Measurements from ENCODE around the gene COL27A1.
A peak's percentile ranks its signal among the peaks of the same experiment; 100 is the strongest.

COL27A1 gene

DNA sequence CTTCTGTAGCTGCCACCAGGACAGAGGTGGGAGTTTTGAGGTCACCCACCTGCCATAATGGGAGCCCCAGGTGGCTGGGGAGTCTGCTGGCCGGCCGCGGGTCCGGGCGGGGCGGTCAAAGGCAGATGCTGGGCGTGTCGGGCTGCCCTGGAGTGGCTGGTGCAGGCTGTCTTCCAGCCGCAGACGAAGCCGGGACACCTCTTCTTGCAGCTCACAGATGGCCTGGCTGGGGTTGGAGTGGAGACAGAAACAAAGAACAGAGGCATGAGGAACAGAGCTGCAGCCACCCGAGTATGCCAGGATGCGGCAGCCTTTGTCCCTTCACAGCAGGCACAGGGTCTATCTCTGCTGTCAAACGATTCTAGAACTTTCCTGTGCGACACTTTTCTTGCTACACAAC lies 192.3 kb downstream of the COL27A1 start:
- no peak for DNase-seq

- DNase-seq: no peak
These were observed 193.0 kb downstream of the COL27A1 start for GRCh38 chr9:114348261-114348905.

DNA sequence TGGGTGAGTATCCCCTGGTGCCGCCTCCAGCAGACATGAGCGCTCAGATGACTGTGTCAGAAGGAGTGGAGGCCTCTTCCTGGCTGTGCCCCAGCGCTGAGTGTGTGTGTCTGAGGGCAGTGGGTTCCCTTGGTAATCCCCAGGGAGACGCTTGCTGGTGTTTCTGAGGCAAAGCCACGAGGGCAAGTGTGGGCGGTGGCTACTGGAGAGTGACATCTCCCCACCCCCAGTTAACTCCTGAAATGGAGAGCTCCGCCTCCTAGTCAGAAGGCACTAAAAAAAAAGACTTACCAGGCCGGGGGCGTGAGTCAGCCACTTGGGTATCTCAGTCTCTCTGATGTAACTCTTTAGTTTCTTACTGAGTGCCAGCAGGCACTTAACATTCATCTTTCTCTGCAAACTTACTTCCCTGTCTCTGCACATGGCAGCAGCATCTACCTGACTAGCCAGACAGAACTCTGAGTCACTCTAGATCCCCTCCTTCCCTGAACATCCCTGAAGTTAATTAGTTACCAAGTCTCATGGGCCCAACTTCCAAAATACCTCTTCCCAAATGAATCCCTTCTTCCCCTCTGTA lies 193.7 kb downstream of the COL27A1 start:
- peak; percentile 93 to 94 for DNase-seq

DNA sequence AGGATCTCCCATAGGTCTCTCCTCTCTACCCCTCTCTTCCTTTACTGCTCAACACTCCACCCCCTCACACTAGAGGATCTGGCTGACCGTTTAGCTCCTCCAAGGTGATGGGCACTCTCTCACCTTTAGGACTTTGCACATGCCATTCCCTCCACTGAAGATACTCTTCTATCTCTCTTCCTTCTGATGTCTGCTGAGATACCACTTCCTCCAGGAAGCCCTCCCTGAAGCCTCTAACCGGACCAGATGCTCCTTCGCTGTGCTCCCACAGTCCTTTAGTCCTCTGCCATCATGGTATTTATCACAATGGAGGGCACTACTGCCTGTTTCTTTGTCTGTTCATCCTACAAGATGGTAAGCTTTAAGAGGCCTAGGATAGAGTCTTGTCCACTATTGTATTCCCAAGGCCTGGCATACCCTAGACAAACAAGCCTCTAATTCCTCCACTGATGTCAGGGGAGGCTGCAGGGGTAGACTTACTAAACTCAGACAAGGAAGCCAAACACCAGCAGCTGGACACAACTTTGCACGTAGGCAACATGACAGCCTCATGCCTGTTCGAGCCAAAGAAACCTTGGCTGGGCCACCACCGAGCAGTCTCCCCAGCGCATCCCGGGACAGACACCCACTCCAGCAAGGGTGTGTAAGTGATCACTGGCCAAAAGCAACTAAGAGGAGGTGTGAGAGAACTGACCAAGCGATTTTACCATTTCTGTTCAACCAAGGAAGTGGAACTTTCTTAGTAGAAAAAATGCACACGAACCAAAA lies 194.6 kb downstream of the COL27A1 start:
- no peak for DNase-seq

DNA sequence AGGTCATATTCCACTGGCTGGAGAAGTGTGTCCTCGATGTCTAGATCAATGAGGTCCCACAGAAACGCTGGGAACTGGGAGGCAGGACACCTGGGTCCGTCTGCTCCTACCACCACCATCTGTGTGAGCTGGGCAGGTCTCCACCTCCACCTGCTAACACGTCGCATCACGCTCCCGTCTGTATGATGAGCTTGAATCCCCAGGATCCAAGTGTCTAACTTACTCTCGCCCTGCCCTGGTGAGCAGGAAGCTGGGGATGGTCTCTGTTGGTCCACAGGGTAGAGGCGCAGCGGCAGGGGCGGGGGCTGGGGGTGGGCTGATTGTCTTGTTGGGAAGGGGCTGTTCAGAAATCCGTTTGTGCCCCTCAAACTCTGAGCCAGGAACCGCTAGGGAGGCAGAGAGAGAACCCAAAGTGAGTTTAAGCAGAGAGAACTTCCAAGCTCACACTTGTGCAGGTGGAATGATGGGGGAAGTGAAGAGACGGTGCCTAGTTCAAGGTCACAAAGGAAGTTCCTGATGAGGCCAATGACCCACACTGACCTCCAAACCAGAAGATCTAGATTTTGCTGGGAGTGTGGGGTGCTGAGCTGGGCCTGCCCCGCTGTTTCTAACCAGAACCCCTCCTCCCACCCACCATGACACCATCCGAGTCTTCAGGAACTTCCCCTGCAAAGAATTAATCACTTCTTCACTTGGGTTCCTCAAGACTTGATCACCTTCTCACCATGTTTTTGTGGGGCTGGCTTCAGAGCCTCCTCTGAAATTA lies 195.5 kb downstream of the COL27A1 start:
- DNase-seq: no peak

DNA sequence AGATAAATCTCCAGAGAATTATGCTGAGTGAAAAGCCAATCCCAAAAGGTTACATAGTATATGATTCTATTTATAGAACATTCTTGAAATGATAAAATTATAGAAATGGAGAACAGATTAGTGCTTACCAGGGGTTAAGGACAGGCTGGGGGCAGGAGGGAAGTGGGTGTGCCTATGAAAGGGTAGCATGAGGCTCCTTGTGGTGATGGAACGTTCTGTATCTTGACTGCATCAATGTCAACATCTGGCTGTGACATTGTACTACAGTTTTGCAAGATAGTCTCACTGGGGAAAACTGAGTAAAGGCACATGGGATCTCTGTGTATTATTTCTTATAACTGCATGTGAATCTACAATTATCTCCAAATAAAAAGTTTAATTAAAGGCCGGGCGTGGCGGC lies 196.6 kb downstream of the COL27A1 start:
- no peak for DNase-seq

- no peak for DNase-seq
These were observed 200.5 kb downstream of the COL27A1 start for GRCh38 chr9:114355821-114356220.

GRCh38 chr9:114356792-114357191 lies 201.5 kb downstream of the COL27A1 start:
- no peak for DNase-seq

- DNase-seq: no peak
These were observed 202.0 kb downstream of the COL27A1 start for GRCh38 chr9:114357360-114357759.

GRCh38 chr9:114357911-114358328 lies 202.6 kb downstream of the COL27A1 start:
- DNase-seq: no peak

GRCh38 chr9:114359801-114360200 lies 204.5 kb downstream of the COL27A1 start:
- no peak for DNase-seq

DNA sequence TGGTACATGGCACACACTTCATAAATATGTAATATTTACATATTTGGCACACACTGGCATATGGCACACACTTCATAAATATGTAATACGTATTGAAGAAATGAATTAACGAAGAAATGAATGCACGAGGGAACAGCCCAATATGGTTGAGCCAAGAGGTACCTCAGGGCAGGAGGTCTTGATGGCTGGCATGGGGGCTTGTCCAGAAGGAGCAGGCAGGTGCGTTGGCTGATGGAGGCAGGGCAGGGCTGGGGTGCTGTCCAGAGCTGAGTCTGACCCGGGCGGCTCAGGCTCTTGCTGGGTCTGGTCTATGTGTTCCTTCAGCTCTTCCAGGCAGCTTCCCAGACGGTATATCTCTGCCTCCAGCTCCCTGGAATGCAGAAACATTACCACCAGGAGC lies 206.2 kb downstream of the COL27A1 start:
- no peak for DNase-seq
